Smooth muscle cell (in vitro differentiated cells): Measurements from ENCODE around the gene SNX17. TPM values are rescaled to one million over a fixed set of nuclear protein-coding genes. Genes with fewer than 3 reads are reported as not detected.

Experiments used
- DNase-seq: peaks from one replicate; lab custom pipeline; 2025; ENCODE audit not compliant: unreplicated experiment; lab: John Stamatoyannopoulos, UW
- H2AFZ ChIP-seq: fragments of 200-600 bp; sonication (generic); 2 replicates; pipeline ENCODE4 v1.6.0; 2016; ENCODE audit warnings: antibody characterized with exemption, low read depth, mild to moderate bottlenecking
- H3F3A ChIP-seq: fragments of 200-600 bp; sonication (generic); 2 replicates; pipeline ENCODE4 v1.6.0; 2017; ENCODE audit warnings: antibody characterized with exemption, low read depth
- H3K27ac ChIP-seq: fragments of 200-600 bp; sonication (generic); 2 replicates; pipeline ENCODE4 v1.5.1; 2016; ENCODE audit warnings: low read depth, mild to moderate bottlenecking
- H3K27me3 ChIP-seq: fragments of 200-600 bp; sonication (generic); 2 replicates; pipeline ENCODE4 v1.6.1; 2016; ENCODE audit warnings: low read depth, mild to moderate bottlenecking
- H3K36me3 ChIP-seq: fragments of 200-600 bp; sonication (generic); 2 replicates; pipeline ENCODE4 v1.5.1; 2016; ENCODE audit warnings: low read depth
- H3K4me1 ChIP-seq: fragments of 200-600 bp; sonication (generic); 2 replicates; pipeline ENCODE4 v1.5.1; 2016; ENCODE audit warnings: low read depth
- H3K4me2 ChIP-seq: fragments of 200-600 bp; sonication (generic); 2 replicates; pipeline ENCODE4 v1.6.0; 2016; ENCODE audit warnings: mild to moderate bottlenecking
- H3K4me3 ChIP-seq: fragments of 200-600 bp; sonication (generic); 2 replicates; pipeline ENCODE4 v1.5.1; 2016; ENCODE audit warnings: mild to moderate bottlenecking
- H3K79me2 ChIP-seq: fragments of 200-600 bp; sonication (generic); 2 replicates; pipeline ENCODE4 v1.6.0; 2016; ENCODE audit warnings: low read depth, mild to moderate bottlenecking
- H3K9ac ChIP-seq: fragments of 200-600 bp; sonication (generic); 2 replicates; pipeline ENCODE4 v1.6.0; 2016; ENCODE audit warnings: low read depth
- H3K9me3 ChIP-seq: fragments of 200-600 bp; sonication (generic); replicated peaks from 2 replicates; pipeline ENCODE4 v1.5.1; 2016; ENCODE audit warnings: low read depth
- H4K20me1 ChIP-seq: fragments of 200-600 bp; sonication (generic); 2 replicates; pipeline ENCODE4 v1.6.0; 2016; ENCODE audit warnings: low read depth
- WGBS: methylation state at CpG from one replicate; pipeline ENCODE4 v1.1.7; 2016; ENCODE audit warnings: low lambda C conversion rate; 5-methylcytosine and 5-hydroxymethylcytosine counted together
- polyA plus RNA-seq: library from polyadenylated mRNA; unstranded; fragments of >200 nt; fragmentation: Nextera tagmentation; extraction: Ambion mirVana; gene quantifications from 2 replicates; pipeline ENCODE4 v1.2.1, GENCODE V29; 2016
- total RNA-seq: library from RNA; depleted of rRNA; stranded (reverse); fragments of >200 nt; gene quantifications from 2 replicates; pipeline ENCODE4 v1.2.3, GENCODE V29; 2014
- TF ChIP-seq, protein P1 (sequence below): fragments of 200-600 bp; sonication (generic); IDR thresholded peaks from 2 replicates; pipeline ENCODE4 v1.5.1; 2017; ENCODE audit warnings: borderline replicate concordance, mild to moderate bottlenecking, antibody characterized with exemption; ENCODE audit not compliant: insufficient read depth, poor library complexity, severe bottlenecking

Gene SNX17, protein sequence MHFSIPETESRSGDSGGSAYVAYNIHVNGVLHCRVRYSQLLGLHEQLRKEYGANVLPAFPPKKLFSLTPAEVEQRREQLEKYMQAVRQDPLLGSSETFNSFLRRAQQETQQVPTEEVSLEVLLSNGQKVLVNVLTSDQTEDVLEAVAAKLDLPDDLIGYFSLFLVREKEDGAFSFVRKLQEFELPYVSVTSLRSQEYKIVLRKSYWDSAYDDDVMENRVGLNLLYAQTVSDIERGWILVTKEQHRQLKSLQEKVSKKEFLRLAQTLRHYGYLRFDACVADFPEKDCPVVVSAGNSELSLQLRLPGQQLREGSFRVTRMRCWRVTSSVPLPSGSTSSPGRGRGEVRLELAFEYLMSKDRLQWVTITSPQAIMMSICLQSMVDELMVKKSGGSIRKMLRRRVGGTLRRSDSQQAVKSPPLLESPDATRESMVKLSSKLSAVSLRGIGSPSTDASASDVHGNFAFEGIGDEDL
- total RNA-seq (84.5 and 88.4 TPM in 2 replicates), polyA plus RNA-seq (128 and 155 TPM in 2 replicates)

DNA sequence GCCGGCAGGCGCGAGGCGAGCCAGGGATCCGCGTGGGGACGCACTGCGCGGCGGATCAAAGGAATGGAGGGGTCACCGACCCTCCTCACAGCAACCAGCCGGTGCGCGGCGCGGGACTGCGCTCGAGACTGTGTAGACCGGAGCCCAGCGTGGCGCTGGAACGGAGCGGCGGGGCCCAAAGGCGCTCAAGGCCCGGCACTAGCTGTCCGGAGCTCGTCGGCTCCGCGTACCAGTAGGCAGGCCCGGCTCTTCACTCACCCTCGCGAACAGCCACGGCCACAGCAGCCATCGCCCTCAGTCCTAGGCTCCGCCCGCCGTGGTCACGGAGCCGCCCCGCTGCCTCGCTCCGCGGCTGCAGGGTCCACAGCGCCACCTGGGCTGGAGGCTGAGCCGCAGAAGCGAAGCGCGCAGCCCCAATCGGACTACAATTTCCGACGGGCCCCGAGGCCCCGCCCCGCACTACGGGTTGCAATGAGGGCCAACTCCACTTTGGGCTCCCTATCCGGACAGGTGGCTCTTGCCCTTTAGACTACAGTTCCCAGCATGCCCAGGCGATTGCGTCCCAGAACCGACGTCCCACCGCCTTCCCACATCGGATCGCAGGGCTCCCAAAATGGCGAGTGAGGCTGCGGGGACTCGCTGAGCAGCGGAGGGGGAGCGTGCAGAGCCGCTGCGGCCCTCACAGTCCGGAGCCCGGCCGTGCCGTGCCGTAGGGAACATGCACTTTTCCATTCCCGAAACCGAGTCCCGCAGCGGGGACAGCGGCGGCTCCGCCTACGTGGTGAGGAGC lies at the start of gene SNX17, which contains the start of gene EIF2B4:
Gene SNX17, plus strand, starts transcription at position 591 of the 790 bp plus-strand sequence. Its CDS starts 128 bp downstream, at position 719.
Gene EIF2B4, minus strand, starts transcription at position 313 of the 790 bp plus-strand sequence. Its CDS starts 24 bp downstream, at position 289.
- H4K20me1 ChIP-seq: peaks cover 12% of the 10 kb centered on the region
- peak within 1 kb of the TSS; percentile 94 for H3K4me2 ChIP-seq
- no peaks in the 10 kb centered on the region for H3K27me3 ChIP-seq
- peak within 1 kb of the TSS; percentile 82 for H2AFZ ChIP-seq
- H3K4me3 ChIP-seq: peak within 1 kb of the TSS; percentile 72
- TF ChIP-seq, protein P1, sequence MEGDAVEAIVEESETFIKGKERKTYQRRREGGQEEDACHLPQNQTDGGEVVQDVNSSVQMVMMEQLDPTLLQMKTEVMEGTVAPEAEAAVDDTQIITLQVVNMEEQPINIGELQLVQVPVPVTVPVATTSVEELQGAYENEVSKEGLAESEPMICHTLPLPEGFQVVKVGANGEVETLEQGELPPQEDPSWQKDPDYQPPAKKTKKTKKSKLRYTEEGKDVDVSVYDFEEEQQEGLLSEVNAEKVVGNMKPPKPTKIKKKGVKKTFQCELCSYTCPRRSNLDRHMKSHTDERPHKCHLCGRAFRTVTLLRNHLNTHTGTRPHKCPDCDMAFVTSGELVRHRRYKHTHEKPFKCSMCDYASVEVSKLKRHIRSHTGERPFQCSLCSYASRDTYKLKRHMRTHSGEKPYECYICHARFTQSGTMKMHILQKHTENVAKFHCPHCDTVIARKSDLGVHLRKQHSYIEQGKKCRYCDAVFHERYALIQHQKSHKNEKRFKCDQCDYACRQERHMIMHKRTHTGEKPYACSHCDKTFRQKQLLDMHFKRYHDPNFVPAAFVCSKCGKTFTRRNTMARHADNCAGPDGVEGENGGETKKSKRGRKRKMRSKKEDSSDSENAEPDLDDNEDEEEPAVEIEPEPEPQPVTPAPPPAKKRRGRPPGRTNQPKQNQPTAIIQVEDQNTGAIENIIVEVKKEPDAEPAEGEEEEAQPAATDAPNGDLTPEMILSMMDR: peak; percentile 58
- WGBS: 1% methylated on average over 83 of the region's 85 CpGs
- no peaks in the 10 kb centered on the region for H3K9me3 ChIP-seq
- H3K9ac ChIP-seq: peak within 1 kb of the TSS; percentile 92
- peaks cover 5% of the 10 kb centered on the region for H3F3A ChIP-seq
- peak; percentile 94 for DNase-seq
- H3K36me3 ChIP-seq: peaks cover 10% of the 10 kb centered on the region
- H3K27ac ChIP-seq: peak within 1 kb of the TSS; percentile 80
- peaks cover 15% of the 10 kb centered on the region for H3K4me1 ChIP-seq
- peaks cover 46% of the 10 kb centered on the region for H3K79me2 ChIP-seq

DNA sequence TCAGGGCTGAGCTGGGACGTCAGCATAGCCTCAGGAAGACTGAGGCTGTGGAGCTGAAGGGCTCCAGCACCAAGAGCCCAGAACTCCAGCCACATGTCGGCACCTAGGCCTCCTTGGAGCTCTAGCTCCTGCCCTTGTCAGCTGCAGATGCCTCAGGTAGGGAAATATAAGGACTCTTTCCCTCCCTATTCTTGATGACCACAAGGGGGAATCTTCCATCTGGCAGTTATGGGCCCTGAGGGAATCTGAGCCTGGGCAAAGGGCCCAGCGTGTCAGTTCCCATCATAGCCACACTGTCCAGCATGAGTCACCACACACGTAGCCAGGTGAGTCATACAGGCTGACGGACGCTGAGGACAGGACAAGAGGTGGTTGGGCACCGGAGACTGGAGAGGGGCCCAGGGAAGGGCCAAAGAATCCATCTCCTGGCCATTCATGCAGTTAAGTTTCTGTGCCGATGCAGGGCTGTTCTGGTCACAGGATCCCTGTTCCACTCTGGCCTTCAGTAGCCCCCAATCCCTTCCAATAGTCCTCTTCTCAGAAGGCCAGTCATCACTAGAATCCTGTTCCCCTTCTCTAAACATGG lies 49.4 kb upstream of the SNX17 start:
- no peak overlapping the region for H3K4me3 ChIP-seq
- no peaks in the 10 kb centered on the region for H4K20me1 ChIP-seq
- H2AFZ ChIP-seq: no peak overlapping the region
- H3K27me3 ChIP-seq: no peaks in the 10 kb centered on the region
- H3K36me3 ChIP-seq: no peaks in the 10 kb centered on the region
- 34% methylated on average over 8 of the region's 8 CpGs for WGBS
- TF ChIP-seq, protein P1: peak; percentile 49
- H3F3A ChIP-seq: peaks cover 8% of the 10 kb centered on the region
- peaks cover 24% of the 10 kb centered on the region for H3K4me1 ChIP-seq
- DNase-seq: no peak
- peaks cover 7% of the 10 kb centered on the region for H3K79me2 ChIP-seq
- H3K9ac ChIP-seq: peak overlapping the region; percentile 98
- H3K4me2 ChIP-seq: peak overlapping the region; percentile 99
- no peaks in the 10 kb centered on the region for H3K9me3 ChIP-seq
- peak overlapping the region; percentile 92 for H3K27ac ChIP-seq

DNA sequence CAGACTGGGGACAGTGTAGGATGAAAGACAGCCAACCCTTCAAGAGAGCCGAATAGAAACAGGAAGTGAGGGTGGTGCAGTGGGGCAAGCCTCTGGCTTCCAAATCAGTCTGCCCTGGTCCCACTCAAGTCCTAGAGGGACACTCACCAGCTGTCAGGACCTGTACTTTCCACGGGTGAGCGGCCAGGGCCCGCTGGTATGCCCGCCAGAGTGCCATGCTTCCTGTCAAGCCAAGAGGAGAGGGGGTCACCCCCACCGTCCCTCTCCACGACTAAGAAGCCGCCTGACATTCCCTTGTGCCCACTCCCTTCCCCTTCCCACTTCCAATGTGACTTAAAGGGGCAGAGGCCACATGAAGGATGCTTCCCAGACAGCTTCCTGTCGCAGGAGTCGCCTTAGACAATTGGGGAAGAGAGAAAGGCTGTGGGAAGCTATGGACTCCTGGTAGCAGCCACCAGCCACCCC lies 48.1 kb upstream of the SNX17 start:
- Histone ChIP-seq H3K79me2 (peaks cover 7% of the 10 kb centered on the region), H3K4me1 (peaks cover 24% of the 10 kb centered on the region), H3K36me3 (no peaks in the 10 kb centered on the region), H3K4me2 (peak overlapping the region; percentile 99), H4K20me1 (no peaks in the 10 kb centered on the region), H2AFZ (peak overlapping the region; percentile 82), H3K27ac (peak overlapping the region; percentile 92), H3F3A (peaks cover 8% of the 10 kb centered on the region), H3K9ac (peak overlapping the region; percentile 98), H3K4me3 (peak overlapping the region; percentile 70), H3K27me3 (no peaks in the 10 kb centered on the region), H3K9me3 (no peaks in the 10 kb centered on the region)
- TF ChIP-seq, protein P1: no peak
- 13% methylated on average over 10 of the region's 10 CpGs for WGBS
- no peak for DNase-seq
